ENCODE measurements around the gene TUBGCP3.

DNA sequence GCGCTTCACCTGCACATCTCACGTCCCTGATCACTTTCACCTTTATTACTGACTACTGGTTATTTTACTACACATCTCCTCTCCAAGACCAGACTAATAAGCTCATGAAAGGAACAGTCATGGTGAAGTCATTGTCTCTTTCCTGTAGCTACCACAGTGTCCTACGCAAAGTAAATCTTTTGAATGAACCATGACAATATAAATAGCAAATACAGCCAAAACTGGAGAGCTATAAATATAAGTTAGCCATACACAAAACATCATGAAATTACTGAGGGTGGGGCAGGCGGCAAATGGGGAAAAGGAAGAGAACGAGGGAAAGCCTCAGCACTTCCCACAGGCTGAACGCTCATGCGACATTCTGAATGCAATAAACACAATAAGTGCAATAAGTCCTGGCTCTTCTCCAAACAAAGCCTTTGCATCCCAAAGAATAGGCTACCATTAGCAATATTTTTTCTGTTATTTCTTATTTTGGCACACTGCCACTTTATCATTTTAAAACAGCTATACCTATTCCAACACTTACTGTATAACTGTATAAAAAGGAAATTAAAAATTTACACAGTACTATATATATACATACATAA, 62.5 kb downstream of the TUBGCP3 start:
- TF ChIP-seq, protein P1, sequence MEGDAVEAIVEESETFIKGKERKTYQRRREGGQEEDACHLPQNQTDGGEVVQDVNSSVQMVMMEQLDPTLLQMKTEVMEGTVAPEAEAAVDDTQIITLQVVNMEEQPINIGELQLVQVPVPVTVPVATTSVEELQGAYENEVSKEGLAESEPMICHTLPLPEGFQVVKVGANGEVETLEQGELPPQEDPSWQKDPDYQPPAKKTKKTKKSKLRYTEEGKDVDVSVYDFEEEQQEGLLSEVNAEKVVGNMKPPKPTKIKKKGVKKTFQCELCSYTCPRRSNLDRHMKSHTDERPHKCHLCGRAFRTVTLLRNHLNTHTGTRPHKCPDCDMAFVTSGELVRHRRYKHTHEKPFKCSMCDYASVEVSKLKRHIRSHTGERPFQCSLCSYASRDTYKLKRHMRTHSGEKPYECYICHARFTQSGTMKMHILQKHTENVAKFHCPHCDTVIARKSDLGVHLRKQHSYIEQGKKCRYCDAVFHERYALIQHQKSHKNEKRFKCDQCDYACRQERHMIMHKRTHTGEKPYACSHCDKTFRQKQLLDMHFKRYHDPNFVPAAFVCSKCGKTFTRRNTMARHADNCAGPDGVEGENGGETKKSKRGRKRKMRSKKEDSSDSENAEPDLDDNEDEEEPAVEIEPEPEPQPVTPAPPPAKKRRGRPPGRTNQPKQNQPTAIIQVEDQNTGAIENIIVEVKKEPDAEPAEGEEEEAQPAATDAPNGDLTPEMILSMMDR (IDR thresholded peaks at IDR 0.05), result no peak
- TF ChIP-seq POLR2A (IDR thresholded peaks at IDR 0.05) (no peak), POLR2AphosphoS5 (IDR thresholded peaks at IDR 0.05) (no peak)
